K562 (cell line): ENCODE results near the gene HOXA9. TPM values are rescaled to one million over a fixed set of nuclear protein-coding genes. Genes with fewer than 3 reads are reported as not detected.

Experiments
- ATAC-seq: fragments of 200-7000 bp; cut with Tn5 transposase; 3 replicates; pipeline ENCODE4 v1.9.1; 2020; ENCODE audit warnings: moderate library complexity
- BruUV-seq: library from RNA; stranded (reverse); fragments of 400-500 nt; replicated peaks from 2 replicates; lab custom pipeline; 2021; lab: Mats Ljungman, UMichigan
- CTCF ChIA-PET: fragments of 300-600 bp; formaldehyde crosslinking; extraction: SDS; loops from one replicate; lab custom pipeline; 2021; ENCODE audit warnings: low intra/inter-chr PET ratio; lab: Yijun Ruan, JAX
- POLR2A ChIA-PET: fragments of 300-600, 350-650 bp; sonication (Branson Sonifier 250); formaldehyde crosslinking; extraction: SDS; loops from one replicate; lab custom pipeline; 2021; ENCODE audit warnings: antibody characterized with exemption, inconsistent platforms; lab: Yijun Ruan, JAX
- DNase-seq, 4 experiments: peaks; one replicate each; pipeline versions ENCODE4 v3.0.0 to v3.0.0-alpha.2; 2011 to 2018; ENCODE audit warnings: low spot score in 3 of 4, mixed read lengths in 3 of 4; ENCODE audit errors: extremely low read depth in 1 of 4
- FAIRE-seq: peaks from 2 replicates; lab custom pipeline; 2011; peaks lifted over from hg19 to GRCh38; lab: Jason Lieb, UNC
- H2AFZ ChIP-seq: 2 replicates; pipeline ENCODE4 v1.6.0; 2011; ENCODE audit warnings: low read depth, low read length, control low read depth, inconsistent platforms
- H3K27ac ChIP-seq: fragments of 200-600 bp; 3 replicates; pipeline ENCODE4 v1.8.0; 2011; ENCODE audit warnings: low read depth, mild to moderate bottlenecking, control low read depth, inconsistent platforms, low read length, moderate library complexity, mixed read lengths; ENCODE audit errors: extremely low read depth
- H3K27me3 ChIP-seq, 2 experiments: fragments of 300-600 bp in 1 of 2; 2 replicates in 1 of 2; 3 replicates in 1 of 2; pipeline versions ENCODE4 v1.6.0 to v1.8.0; 2011; ENCODE audit warnings: inconsistent platforms in 2 of 2, low read length in 2 of 2, mild to moderate bottlenecking in 1 of 2, mixed read lengths in 1 of 2, moderate library complexity in 1 of 2; ENCODE audit not compliant: control insufficient read depth in 2 of 2, insufficient read depth in 2 of 2
- H3K36me3 ChIP-seq: fragments of 300-600 bp; 3 replicates; pipeline ENCODE4 v1.8.0; 2011; ENCODE audit warnings: mild to moderate bottlenecking, low read length, inconsistent platforms; ENCODE audit not compliant: control insufficient read depth, insufficient read depth
- H3K4me1 ChIP-seq, 2 experiments: fragments of 200-600 bp in 1 of 2; replicated peaks in 1 of 2; 2 replicates in 1 of 2; 3 replicates in 1 of 2; pipeline versions ENCODE4 v1.5.1 to v1.8.0; 2011; ENCODE audit warnings: inconsistent platforms in 2 of 2, low read length in 2 of 2, mild to moderate bottlenecking in 1 of 2, mixed read lengths in 1 of 2, moderate library complexity in 1 of 2; ENCODE audit not compliant: control insufficient read depth in 2 of 2, insufficient read depth in 2 of 2
- H3K4me2 ChIP-seq: 2 replicates; pipeline ENCODE4 v1.6.1; 2011; ENCODE audit warnings: low read length, control low read depth, inconsistent platforms, mixed read lengths; ENCODE audit not compliant: insufficient read depth
- H3K4me3 ChIP-seq: fragments of 200-600 bp; sonication (generic), shearing (Covaris generic); 2 replicates; pipeline ENCODE4 v1.5.1; 2016; ENCODE audit warnings: control low read depth, inconsistent platforms
- H3K79me2 ChIP-seq: fragments of 200-600 bp; 3 replicates; pipeline ENCODE4 v1.8.0; 2011; ENCODE audit warnings: low read length, inconsistent platforms; ENCODE audit not compliant: control insufficient read depth, insufficient read depth
- H3K9ac ChIP-seq, 2 experiments: 2 replicates each; pipeline versions ENCODE4 v1.6.0 to v1.6.1; 2011; ENCODE audit warnings: low read depth in 2 of 2, low read length in 2 of 2, control low read depth in 1 of 2, inconsistent platforms in 1 of 2, mild to moderate bottlenecking in 1 of 2, mixed read lengths in 1 of 2; ENCODE audit not compliant: insufficient read depth in 1 of 2
- H3K9me1 ChIP-seq: one replicate; pipeline ENCODE4 v1.6.0; 2011; ENCODE audit warnings: inconsistent platforms, mild to moderate bottlenecking, low read length, moderate library complexity; ENCODE audit not compliant: control insufficient read depth, insufficient read depth
- H3K9me3 ChIP-seq: replicated peaks from 2 replicates; pipeline ENCODE4 v1.5.1; 2011; ENCODE audit warnings: low read depth, low read length, inconsistent platforms; ENCODE audit not compliant: control insufficient read depth, insufficient read depth
- H4K20me1 ChIP-seq: replicated peaks from 2 replicates; pipeline ENCODE4 v1.6.1; 2011; ENCODE audit warnings: low read length, inconsistent platforms, mixed read lengths; ENCODE audit not compliant: control insufficient read depth, insufficient read depth
- ARID2 ChIP-seq: fragments of 450-650 bp; IDR thresholded peaks from 2 replicates; pipeline ENCODE4 v1.6.1; 2017; ENCODE audit warnings: antibody characterized with exemption, mild to moderate bottlenecking
- BCL6 ChIP-seq: fragments of 250-450 bp; sonication (Bioruptor Pico); IDR thresholded peaks from 2 replicates; pipeline ENCODE4 v1.4.0; 2020
- CBX3 ChIP-seq, 2 experiments: IDR thresholded peaks; 1 replicate in 1 of 2; 2 replicates in 1 of 2; pipeline ENCODE4 v1.6.1; 2012; ENCODE audit warnings: inconsistent platforms in 2 of 2, low read length in 2 of 2, borderline replicate concordance in 1 of 2, control low read depth in 1 of 2
- DDX20 ChIP-seq: fragments of 450-650 bp; IDR thresholded peaks from 2 replicates; pipeline ENCODE4 v1.6.1; 2016; ENCODE audit warnings: missing genetic modification characterization, low read depth, mild to moderate bottlenecking, missing compliant biosample characterization, moderate library complexity
- GABPB1 ChIP-seq: sonication (generic); formaldehyde crosslinking; IDR thresholded peaks from 2 replicates; pipeline ENCODE4 v1.8.0; 2022; ENCODE audit warnings: mild to moderate bottlenecking, missing genetic modification reagents
- HMG20A ChIP-seq: fragments of 450-650 bp; formaldehyde crosslinking; conservative IDR thresholded peaks from 2 replicates; pipeline ENCODE4 v1.4.0; 2020; ENCODE audit warnings: mild to moderate bottlenecking, mixed read lengths
- JUND ChIP-seq, 2 experiments: IDR thresholded peaks; 2 replicates in 1 of 2; 3 replicates in 1 of 2; pipeline ENCODE4 v1.6.1; 2011; ENCODE audit warnings: borderline replicate concordance in 2 of 2, low read depth in 2 of 2, low read length in 2 of 2, improper control_type of control experiment in 1 of 2, missing biosample characterization in 1 of 2, missing genetic modification characterization in 1 of 2, missing genetic modification reagents in 1 of 2
- KAT7 ChIP-seq: sonication (generic); formaldehyde crosslinking; IDR thresholded peaks from 2 replicates; pipeline ENCODE4 v1.8.0; 2022; ENCODE audit warnings: missing genetic modification reagents, mild to moderate bottlenecking, borderline replicate concordance
- MYBL2 ChIP-seq, 2 experiments: fragments of 450-650 bp in 1 of 2; sonication (generic) in 1 of 2; formaldehyde crosslinking in 1 of 2; IDR thresholded peaks; 2 replicates each; pipeline versions ENCODE4 v1.6.1 to v1.8.1; 2017 to 2022; ENCODE audit warnings: borderline replicate concordance in 1 of 2, inconsistent platforms in 1 of 2, low read depth in 1 of 2, mild to moderate bottlenecking in 1 of 2, missing genetic modification reagents in 1 of 2, moderate library complexity in 1 of 2
- NCOA4 ChIP-seq: fragments of 450-650 bp; IDR thresholded peaks from 2 replicates; pipeline ENCODE4 v1.6.1; 2018; ENCODE audit warnings: mild to moderate bottlenecking; ENCODE audit not compliant: partially characterized antibody
- NCOA6 ChIP-seq: fragments of 450-650 bp; IDR thresholded peaks from 2 replicates; pipeline ENCODE4 v1.6.1; 2017; ENCODE audit warnings: mild to moderate bottlenecking
- PREB ChIP-seq: sonication (generic); formaldehyde crosslinking; IDR thresholded peaks from 2 replicates; pipeline ENCODE4 v1.8.1; 2023; ENCODE audit warnings: mild to moderate bottlenecking, missing genetic modification reagents
- TEAD2 ChIP-seq: fragments of 450-650 bp; IDR thresholded peaks from 2 replicates; pipeline ENCODE4 v1.6.1; 2016; ENCODE audit warnings: missing genetic modification characterization, control low read depth, missing compliant biosample characterization
- ZFP91 ChIP-seq: sonication (generic); formaldehyde crosslinking; IDR thresholded peaks from 2 replicates; pipeline ENCODE4 v1.8.0; 2022; ENCODE audit warnings: mild to moderate bottlenecking, missing genetic modification reagents
- ZNF121 ChIP-seq: sonication (generic); formaldehyde crosslinking; conservative IDR thresholded peaks from 2 replicates; pipeline ENCODE4 v1.8.0; 2022; ENCODE audit warnings: missing genetic modification reagents
- ZNF589 ChIP-seq: fragments of 200-800 bp; sonication (Bioruptor generic); IDR thresholded peaks from 2 replicates; pipeline ENCODE4 v1.6.1; 2016; ENCODE audit warnings: low read depth, missing genetic modification characterization, missing compliant biosample characterization
- WGBS: fragments of 100-300 bp; shearing (Covaris generic); methylation state at CpG from one replicate; pipeline ENCODE4 v1.1.6; 2016; ENCODE audit warnings: low coverage, mixed read lengths; ENCODE audit not compliant: insufficient coverage; ENCODE audit errors: missing lambda C conversion rate; 5-methylcytosine and 5-hydroxymethylcytosine counted together
- in situ Hi-C: fragments of 300-500 bp; cut with MboI; formaldehyde crosslinking; loops from 4 replicates; pipeline ENCODE4 v1.15.0; 2018; ENCODE audit warnings: inconsistent platforms, mixed read lengths
- intact Hi-C: fragments of 100-400 bp; cut with micrococcal nuclease; formaldehyde crosslinking; loops from 2 replicates; pipeline ENCODE4 v1.14.2; 2022
- polyA plus RNA-seq, 8 experiments: library from polyadenylated mRNA; depleted of rRNA in 4 of 8; stranded (reverse) in 5 of 8; unstranded in 3 of 8; fragments of >200 nt; fragmentation: Nextera tagmentation in 2 of 8; fragmentation: Illumina TruSeq in 1 of 8; extraction: Ambion mirVana in 2 of 8; extraction: Trizol in 1 of 8; gene quantifications; 2 replicates each; pipeline versions ENCODE4 v1.2.1 to v1.2.3, GENCODE V29; 2011 to 2014; ENCODE audit warnings: inconsistent platforms in 1 of 8, missing spikeins in 1 of 8
- total RNA-seq, 7 experiments: library from RNA; depleted of rRNA in 6 of 7; stranded (reverse); fragments of >200 nt in 6 of 7; fragmentation: Illumina TruSeq in 2 of 7; extraction: Trizol in 2 of 7; gene quantifications; 2 replicates each; pipeline versions ENCODE4 v1.2.1 to v1.2.3, GENCODE V29; 2011 to 2021; ENCODE audit warnings: low replicate concordance in 1 of 7
- TF ChIP-seq, protein P1 (sequence below): sonication (generic); formaldehyde crosslinking; IDR thresholded peaks from 2 replicates; pipeline ENCODE4 v1.8.1; 2023; ENCODE audit warnings: mild to moderate bottlenecking, missing genetic modification reagents

HOXA9 gene
- total and polyA plus RNA-seq, 9 of the 15 experiments (the other 6 are each of a cell fraction or from before 2014, with no cell fraction given) = not detected

- no TSS peak for BruUV-seq
- FAIRE-seq (no peak), ATAC-seq (no peak), DNase-seq (no peak)
- no peaks in the 10 kb centered on the region for H3K9me1 ChIP-seq
- H3K36me3 ChIP-seq = no peaks in the 10 kb centered on the region
- ChIA-PET CTCF (no interaction called here), POLR2A (no interaction called here)
- no peaks in the 10 kb centered on the region for H3K79me2 ChIP-seq
- H3K9me3 ChIP-seq = no peaks in the 10 kb centered on the region; the same call in 1 of the 2 replicates
- no peak overlapping the region for H3K9ac ChIP-seq
- H3K4me2 ChIP-seq = no peak overlapping the region
- H3K4me3 ChIP-seq = no peak overlapping the region
- in situ Hi-C loops (no loop called here), intact Hi-C loops (no loop called here)
- no peak overlapping the region for H3K27ac ChIP-seq
- 0% methylated on average over 3 of the region's 3 CpGs for WGBS
- no peak overlapping the region for H2AFZ ChIP-seq
- peaks cover 27 to 74% of the 10 kb centered on the region in 2 experiments for H3K27me3 ChIP-seq
- H4K20me1 ChIP-seq = no peaks in the 10 kb centered on the region
- H3K4me1 ChIP-seq = peaks cover 0 to 7% of the 10 kb centered on the region in 2 experiments; a peak in 1 of 5 replicates
- no peak for TF ChIP-seq NCOA6
- TF ChIP-seq JUND (IDR thresholded peaks at IDR 0.05; ENCODE audit: borderline replicate concordance, low read depth, low read length) = no peak
- TF ChIP-seq JUND (tag; IDR thresholded peaks at IDR 0.05; ENCODE audit: borderline replicate concordance, low read depth, low read length) = no peak
- TF ChIP-seq TEAD2 = no peak
- TF ChIP-seq, protein P1, sequence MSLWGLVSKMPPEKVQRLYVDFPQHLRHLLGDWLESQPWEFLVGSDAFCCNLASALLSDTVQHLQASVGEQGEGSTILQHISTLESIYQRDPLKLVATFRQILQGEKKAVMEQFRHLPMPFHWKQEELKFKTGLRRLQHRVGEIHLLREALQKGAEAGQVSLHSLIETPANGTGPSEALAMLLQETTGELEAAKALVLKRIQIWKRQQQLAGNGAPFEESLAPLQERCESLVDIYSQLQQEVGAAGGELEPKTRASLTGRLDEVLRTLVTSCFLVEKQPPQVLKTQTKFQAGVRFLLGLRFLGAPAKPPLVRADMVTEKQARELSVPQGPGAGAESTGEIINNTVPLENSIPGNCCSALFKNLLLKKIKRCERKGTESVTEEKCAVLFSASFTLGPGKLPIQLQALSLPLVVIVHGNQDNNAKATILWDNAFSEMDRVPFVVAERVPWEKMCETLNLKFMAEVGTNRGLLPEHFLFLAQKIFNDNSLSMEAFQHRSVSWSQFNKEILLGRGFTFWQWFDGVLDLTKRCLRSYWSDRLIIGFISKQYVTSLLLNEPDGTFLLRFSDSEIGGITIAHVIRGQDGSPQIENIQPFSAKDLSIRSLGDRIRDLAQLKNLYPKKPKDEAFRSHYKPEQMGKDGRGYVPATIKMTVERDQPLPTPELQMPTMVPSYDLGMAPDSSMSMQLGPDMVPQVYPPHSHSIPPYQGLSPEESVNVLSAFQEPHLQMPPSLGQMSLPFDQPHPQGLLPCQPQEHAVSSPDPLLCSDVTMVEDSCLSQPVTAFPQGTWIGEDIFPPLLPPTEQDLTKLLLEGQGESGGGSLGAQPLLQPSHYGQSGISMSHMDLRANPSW = no peak
- TF ChIP-seq CBX3 (IDR thresholded peaks at IDR 0.05; ENCODE audit: borderline replicate concordance in 1 of 2, low read length in 2 of 2) = no peak
- TF ChIP-seq BCL6 (CRISPR knock-in tag) = no peak
- TF ChIP-seq ZNF121 (CRISPR knock-in tag) = no peak
- TF ChIP-seq GABPB1 (CRISPR knock-in tag) = no peak
- no peak for TF ChIP-seq ZFP91 (CRISPR knock-in tag)
- TF ChIP-seq DDX20 (tag) = no peak
- TF ChIP-seq PREB (CRISPR knock-in tag) = no peak
- TF ChIP-seq HMG20A (CRISPR knock-in tag) = no peak
- TF ChIP-seq NCOA4 = no peak
- TF ChIP-seq ZNF589 (CRISPR knock-in tag) = no peak
- TF ChIP-seq ARID2 = no peak
- no peak for TF ChIP-seq MYBL2 (IDR thresholded peaks at IDR 0.05; ENCODE audit: low read depth)
- TF ChIP-seq MYBL2 (CRISPR knock-in tag; IDR thresholded peaks at IDR 0.05; ENCODE audit: borderline replicate concordance) = no peak
- no peak for TF ChIP-seq KAT7 (CRISPR knock-in tag)
These were observed 11.1 kb upstream of the HOXA9 start for GRCh38 chr7:27176524-27176845.
